Right ventricle myocardium superior (tissue), 1 donor: ENCODE results near the gene ASPN. TPM values are rescaled to one million over a fixed set of nuclear protein-coding genes. Genes with fewer than 3 reads are reported as not detected.

ENCODE experiments used
- ATAC-seq: fragments of 200-7000 bp; cut with Tn5 transposase; one replicate; pipeline ENCODE4 v1.9.1; 2020; ENCODE audit warnings: mild to moderate bottlenecking; ENCODE audit not compliant: poor library complexity
- DNase-seq: peaks from one replicate; pipeline ENCODE4 v3.0.0-alpha.2; 2020
- intact Hi-C: fragments of 100-400 bp; cut with DNase I; formaldehyde crosslinking; loops from one replicate; pipeline ENCODE4 v1.11.2; 2022
- total RNA-seq: library from RNA; stranded (reverse); fragmentation: NEBNext Ultra II Directional; extraction: Animal tissue kit (Norgen Biotek cat#: 25700); gene quantifications from one replicate; pipeline ENCODE4 v1.2.1, GENCODE V29; 2021
- donor health status: DM: no; HTN: yes; CAD: no; lungs with severe emphysema.

ASPN gene
- total RNA-seq, 1 donor from 2014 or later, result 4.8 TPM

GRCh38 chr9:92507496-92507895 is 25.2 kb upstream of the ASPN start:
- ATAC-seq (no peak), DNase-seq (no peak)
- intact Hi-C loops, result no loop called here

- ATAC-seq (no peak), DNase-seq (no peak)
- intact Hi-C loops, result no loop called here
These were observed 24.7 kb upstream of the ASPN start for GRCh38 chr9:92507005-92507404.

- DNase-seq (no peak), ATAC-seq (peak; percentile 69)
- intact Hi-C loops, result no loop called here
These were observed 24.0 kb upstream of the ASPN start for GRCh38 chr9:92506184-92506857.

GRCh38 chr9:92504881-92505280 is 22.6 kb upstream of the ASPN start:
- no peak for DNase-seq
- intact Hi-C loops, result no loop called here
- ATAC-seq, result no peak

- no peak for DNase-seq
- ATAC-seq, result no peak
- intact Hi-C loops, result no loop called here
These were observed 20.9 kb upstream of the ASPN start for GRCh38 chr9:92503156-92503555.

GRCh38 chr9:92501671-92502393 is 19.5 kb upstream of the ASPN start:
- ATAC-seq (peak; percentile 76), DNase-seq (peak; percentile 63)
- intact Hi-C loops, result no loop called here

GRCh38 chr9:92500725-92501124 is 18.4 kb upstream of the ASPN start:
- peak; percentile 37 for ATAC-seq
- intact Hi-C loops, result no loop called here
- DNase-seq, result no peak

GRCh38 chr9:92499701-92500100 is 17.4 kb upstream of the ASPN start:
- DNase-seq (no peak), ATAC-seq (no peak)
- intact Hi-C loops, result no loop called here

- intact Hi-C loops, result no loop called here
- no peak for DNase-seq
- no peak for ATAC-seq
These were observed 14.3 kb upstream of the ASPN start for GRCh38 chr9:92496396-92497176.

- intact Hi-C loops, result no loop called here
- DNase-seq (no peak), ATAC-seq (no peak)
These were observed 12.6 kb upstream of the ASPN start for GRCh38 chr9:92494856-92495255.

- DNase-seq (no peak), ATAC-seq (no peak)
- intact Hi-C loops, result no loop called here
These were observed 11.6 kb upstream of the ASPN start for GRCh38 chr9:92493749-92494387.

GRCh38 chr9:92492781-92493401 is 10.6 kb upstream of the ASPN start:
- DNase-seq (no peak), ATAC-seq (no peak)
- intact Hi-C loops, result no loop called here

- intact Hi-C loops, result no loop called here
- ATAC-seq (no peak), DNase-seq (no peak)
These were observed 6.6 kb upstream of the ASPN start for GRCh38 chr9:92488681-92489550.

- intact Hi-C loops, result no loop called here
- DNase-seq (no peak), ATAC-seq (no peak)
These were observed 4.1 kb upstream of the ASPN start for GRCh38 chr9:92486371-92486770.

GRCh38 chr9:92484563-92484962 is 2.3 kb upstream of the ASPN start:
- intact Hi-C loops, result no loop called here
- no peak for ATAC-seq
- no peak for DNase-seq

GRCh38 chr9:92483627-92484545 is 1.6 kb upstream of the ASPN start:
- intact Hi-C loops, result no loop called here
- no peak for ATAC-seq

GRCh38 chr9:92482805-92483204 is 499 bp upstream of the ASPN start:
- intact Hi-C loops, result no loop called here
- no peak for ATAC-seq
- DNase-seq, result no peak

More at GRCh38 chr9:92483627-92484545, 1.6 kb upstream of the ASPN start:
- DNase-seq, result no peak
